Breast epithelium (tissue), 3 donors: ENCODE data around the gene ATP6V1G2.
"Not testable (repeated sequence)": the region's sequence is repeated elsewhere in the genome, so short reads cannot be mapped to it uniquely, and the experiment has no call there.

Experiments used
- CTCF ChIP-seq, 3 donors: fragments of 450-650 bp; IDR thresholded peaks; one replicate each; pipeline ENCODE4 v1.5.1; 2016 to 2017; ENCODE audit warnings: antibody characterized with exemption in 3 of 3, mild to moderate bottlenecking in 3 of 3, moderate library complexity in 3 of 3
- POLR2A ChIP-seq: fragments of 450-650 bp; IDR thresholded peaks from one replicate; pipeline ENCODE4 v1.6.1; 2016; ENCODE audit warnings: antibody characterized with exemption, mild to moderate bottlenecking, moderate library complexity
- POLR2AphosphoS5 ChIP-seq, 3 donors: sonication (generic); formaldehyde crosslinking; IDR thresholded peaks; one replicate each; pipeline ENCODE4 v1.6.1; 2017; ENCODE audit warnings: antibody characterized with exemption in 3 of 3

GRCh38 chr6:31509036-31509435 is 37.4 kb downstream of the ATP6V1G2 start:
- not testable (repeated sequence) for TF ChIP-seq POLR2AphosphoS5 (IDR thresholded peaks at IDR 0.05); CTCF (IDR thresholded peaks at IDR 0.05); POLR2A
